ENCODE measurements around the gene NFIA.
"Not testable (repeated sequence)": the region's sequence is repeated elsewhere in the genome, so short reads cannot be mapped to it uniquely, and the experiment has no call there.

The NFIA gene

DNA sequence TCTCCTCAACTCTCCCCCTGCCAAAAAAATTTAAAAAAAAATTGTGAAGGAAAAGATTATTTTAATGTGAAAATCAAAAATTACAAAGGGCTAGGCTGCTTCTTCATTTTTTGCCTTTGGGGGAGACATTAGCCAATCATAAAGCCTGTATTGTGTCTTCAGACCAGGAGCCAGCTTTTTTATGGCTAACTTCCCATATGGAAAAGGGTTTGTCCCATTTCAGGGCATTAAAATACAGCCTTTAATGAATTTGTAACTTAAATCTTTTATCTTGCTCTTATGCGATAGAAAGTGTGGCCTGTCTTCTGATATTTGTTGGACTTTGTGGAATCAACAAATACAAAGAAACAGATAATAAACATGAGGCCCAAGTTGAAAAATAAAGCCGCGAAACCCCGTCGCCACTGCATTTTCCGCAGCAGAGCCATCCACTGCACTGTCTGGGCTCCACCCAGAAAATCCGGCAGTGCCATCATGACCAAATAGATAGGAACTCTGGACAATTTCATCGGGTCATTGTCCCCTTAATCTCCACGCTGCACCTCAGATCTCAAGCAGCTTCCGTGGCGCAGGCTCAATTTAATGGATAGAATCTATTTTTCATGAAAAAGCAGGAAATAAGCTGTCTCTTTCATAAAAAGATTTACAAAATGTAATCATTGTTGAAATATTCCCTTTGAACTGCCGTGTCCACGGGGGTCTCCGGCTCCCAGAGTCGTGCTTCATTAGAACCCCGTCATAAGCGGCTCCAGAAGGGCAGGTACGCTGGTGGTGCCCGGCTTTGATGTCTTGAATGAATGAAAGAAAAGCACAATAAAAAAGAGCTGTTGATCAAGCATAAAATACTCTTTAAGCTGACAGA lies 365.0 kb downstream of the NFIA start:
- DNase-seq, result no peak

DNA sequence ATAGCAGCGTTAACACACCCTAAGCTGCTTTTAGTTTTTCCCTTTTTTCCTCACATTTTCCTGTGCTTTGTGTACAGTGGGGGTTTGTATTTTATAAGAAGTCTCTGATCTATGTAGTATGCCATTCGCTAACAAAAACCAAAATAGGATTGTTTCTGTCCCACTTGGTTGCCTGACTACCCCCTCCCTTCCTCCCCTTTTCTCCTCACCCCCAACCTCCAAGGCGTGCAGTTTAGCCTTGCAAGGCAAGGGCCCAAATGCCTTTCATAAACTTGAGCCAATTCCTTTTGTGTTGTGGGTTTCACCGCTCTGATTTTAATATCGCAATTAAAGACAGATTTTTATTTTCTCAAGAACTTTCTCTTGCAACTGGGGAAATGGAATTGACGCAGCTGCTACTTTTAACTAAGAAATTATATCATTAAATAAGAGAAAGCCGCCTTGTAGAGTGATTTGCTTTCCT lies 365.6 kb downstream of the NFIA start:
- DNase-seq, result no peak

DNA sequence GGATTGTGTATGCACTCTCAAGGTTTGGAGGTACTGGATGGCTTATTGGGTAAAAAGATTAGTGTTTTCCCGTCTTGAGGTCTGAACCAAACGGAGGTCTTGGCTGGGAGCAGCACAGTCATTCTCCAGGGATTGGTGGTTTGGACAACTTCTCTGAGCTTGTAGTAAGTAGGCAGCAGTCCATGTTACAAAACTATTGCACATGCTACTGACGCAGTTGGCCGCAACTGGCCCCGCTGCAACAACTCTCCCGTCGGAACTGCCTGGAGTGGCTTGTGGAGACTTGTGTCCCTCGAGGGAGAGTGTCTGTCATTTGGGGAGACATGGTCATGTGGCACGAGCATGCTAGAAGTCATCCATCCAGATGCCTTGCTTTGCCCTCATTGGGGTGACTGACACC lies 366.6 kb downstream of the NFIA start:
- DNase-seq, result no peak

DNA sequence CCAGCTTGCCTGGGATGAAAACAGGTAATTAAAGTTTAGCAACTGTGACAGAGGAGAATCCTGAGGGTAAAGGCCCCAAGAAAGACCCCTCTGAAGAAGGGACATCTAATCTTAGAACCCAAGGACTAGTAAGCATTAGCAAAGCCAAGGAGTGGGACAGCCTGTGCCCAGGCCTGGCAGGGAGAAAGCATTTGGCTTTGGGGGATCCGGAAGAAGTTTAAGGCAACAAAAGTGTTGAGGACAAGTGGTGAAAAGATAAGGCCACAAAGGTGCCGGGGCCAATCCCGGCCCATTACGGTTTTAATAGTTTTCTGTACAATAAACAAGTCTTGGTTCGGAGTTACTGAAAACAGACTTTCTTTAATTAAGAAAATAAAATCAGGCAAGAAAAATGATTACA lies 367.0 kb downstream of the NFIA start:
- no peak for DNase-seq

DNA sequence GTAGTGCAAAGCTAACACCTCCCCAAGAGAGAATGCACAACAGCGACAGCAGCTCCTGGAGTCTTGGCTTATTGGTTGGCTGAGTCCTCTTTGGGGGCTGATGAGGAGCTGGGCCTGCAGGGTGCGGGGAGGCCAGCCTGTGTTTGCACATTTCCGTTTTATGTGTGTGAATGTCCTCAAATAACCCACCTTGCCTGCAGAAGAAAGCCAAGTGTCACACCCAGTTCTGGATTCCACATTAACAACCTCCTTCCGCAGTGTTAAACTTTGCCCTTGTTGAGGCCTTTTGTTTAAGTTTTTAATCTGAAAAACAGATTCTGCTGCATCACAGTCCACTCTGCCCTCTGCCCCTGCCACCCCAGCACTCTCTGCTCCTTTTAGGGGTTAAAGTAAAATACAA lies 368.1 kb downstream of the NFIA start:
- no peak for DNase-seq

DNA sequence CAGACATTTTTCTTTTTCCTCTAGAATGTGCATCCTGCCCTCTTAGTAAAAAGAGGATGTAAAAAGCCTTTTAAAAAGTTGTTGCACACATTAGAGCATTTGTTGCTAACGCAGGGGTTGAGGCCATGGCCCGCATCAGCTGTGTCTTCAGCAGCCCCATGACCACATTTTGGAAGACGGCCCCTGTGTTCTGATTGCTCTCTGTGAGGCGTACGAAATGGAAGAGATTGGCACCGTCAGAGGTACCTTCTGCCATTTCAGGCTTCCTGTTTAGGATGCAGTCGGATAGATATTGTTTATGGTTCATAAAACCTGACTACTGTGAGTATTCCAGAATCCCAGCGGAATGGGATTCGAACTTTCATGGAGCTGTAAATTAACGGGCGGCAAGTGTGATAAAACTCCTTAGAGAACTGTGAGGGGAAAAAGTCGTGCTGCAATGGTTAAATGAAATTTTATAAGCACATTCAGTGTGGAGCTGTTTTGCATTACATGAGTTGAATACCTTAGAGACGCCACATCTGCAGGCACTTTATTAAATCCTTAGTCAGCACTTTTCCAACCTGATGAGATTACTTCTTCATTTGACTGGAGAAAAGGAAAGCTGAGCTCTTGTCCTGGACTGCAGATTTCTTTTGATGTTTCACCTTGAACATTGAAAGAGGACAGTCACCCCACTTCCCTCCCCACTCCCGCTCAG lies 368.7 kb downstream of the NFIA start:
- no peak for DNase-seq

DNA sequence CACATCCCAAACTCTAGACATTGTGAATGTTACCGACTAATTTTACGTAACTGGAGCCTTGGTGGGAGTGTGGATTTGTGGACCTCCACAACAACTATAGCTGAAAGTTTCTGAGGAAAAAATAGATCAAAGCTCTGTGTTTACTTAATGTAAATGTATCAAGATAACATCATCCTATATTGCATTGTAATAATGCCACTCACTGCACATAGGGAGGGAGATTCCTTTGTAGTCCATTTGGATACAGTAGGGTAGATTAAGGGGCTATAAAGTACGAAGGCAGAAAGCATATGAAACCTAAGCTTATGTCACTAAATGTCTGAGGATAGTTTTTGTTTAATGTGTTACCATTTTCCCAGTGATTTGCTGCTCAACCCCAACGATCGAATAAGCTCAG lies 369.2 kb downstream of the NFIA start:
- no peak for DNase-seq

DNA sequence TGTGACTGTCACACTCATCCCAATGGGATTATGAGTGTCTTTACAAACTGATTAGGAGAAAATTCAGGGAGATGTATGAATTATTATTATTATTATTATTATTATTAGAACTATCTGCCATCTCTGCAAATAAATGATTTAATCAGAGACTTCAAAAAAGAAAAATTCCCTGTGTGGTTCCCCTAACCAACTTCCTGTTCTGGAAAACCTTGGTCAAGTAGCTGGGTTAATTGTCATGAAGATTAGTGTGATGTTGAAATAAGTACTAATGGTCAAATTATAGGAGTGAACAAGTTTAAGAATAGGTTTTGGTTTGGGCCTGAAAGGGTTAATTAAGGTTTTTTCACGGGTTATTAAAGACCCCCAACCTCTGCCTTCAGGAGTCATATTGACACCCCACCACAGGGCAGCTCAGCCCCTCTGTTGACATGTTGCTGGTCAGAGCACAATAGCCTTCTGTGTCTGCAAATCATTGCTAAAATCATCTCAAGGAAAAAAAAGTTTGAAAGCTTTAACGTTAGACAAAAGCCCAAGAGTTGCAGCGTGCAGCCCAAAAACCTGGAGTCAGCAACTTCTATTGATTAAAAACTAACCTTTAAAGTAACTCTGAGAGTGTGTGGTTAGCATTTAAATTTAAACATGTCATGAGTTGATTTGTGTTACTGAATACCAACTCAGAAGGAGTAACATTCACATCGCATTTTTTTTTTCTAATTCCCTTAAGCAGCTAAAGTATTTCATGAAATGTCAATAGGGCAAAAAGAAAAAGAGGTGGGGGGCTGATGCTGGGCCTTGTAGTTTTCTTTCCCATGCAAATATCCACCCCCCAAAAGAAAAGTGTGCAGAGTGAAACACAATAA lies 370.0 kb downstream of the NFIA start:
- DNase-seq, result no peak

DNA sequence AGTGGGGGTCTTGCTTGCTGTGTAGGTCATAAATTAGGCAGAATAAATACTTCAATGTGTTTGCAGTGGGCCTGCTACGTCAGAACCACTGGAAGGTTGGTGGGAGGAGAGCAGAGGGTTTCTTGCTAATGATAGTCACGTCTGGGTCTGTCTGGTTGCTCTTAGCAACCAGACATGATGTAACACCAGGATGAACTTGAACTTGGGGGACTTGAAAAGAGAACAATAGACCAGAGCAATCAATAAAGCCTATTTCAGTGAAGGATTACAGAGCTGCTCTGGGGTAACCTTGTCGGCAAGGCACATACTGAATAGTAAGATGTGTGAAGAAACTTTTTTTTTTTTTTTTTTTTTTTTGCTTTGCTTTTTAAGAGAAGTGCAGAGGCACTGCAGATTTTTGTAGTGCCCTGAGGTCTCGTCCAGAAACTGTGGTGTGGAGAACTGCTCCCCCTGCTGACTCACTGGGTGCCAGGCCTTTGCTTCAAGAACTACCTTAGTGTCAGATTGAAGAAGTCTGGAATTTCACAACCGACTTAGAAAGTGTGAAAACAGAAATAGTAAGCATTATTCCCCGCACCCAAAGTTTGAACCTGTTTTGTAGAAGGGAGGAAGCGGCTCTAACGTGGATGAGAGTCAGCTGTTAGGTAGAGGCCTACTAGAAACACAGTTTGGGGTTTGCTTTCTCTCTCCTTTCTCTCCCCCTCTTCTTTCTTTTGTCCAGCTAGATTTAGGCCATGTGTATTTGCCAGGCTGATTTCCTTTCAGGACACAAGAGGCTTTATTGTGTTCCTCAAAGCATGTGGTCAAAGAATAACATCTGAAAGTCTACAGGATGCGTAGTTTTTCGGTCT lies 371.0 kb downstream of the NFIA start:
- DNase-seq, result peak; percentile 80

DNA sequence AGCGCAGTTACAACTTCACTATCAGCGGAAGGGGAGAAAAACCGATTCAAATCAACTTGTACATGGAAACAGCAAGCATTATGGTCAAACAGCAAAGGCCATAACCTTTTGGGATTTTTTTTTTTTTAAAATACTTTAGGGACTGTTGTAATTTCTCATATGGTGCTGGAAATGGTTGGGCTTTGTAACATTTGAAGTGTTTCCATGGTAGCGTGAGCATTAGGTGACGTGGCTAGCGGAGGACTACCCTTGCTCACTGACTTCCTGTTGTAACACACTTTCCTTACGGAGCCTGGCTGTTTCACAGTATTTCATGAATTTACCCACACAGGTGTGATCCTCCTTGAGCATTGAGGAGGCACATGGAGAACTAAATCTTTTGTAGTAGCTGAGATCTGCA lies 373.0 kb downstream of the NFIA start:
- DNase-seq, result no peak

DNA sequence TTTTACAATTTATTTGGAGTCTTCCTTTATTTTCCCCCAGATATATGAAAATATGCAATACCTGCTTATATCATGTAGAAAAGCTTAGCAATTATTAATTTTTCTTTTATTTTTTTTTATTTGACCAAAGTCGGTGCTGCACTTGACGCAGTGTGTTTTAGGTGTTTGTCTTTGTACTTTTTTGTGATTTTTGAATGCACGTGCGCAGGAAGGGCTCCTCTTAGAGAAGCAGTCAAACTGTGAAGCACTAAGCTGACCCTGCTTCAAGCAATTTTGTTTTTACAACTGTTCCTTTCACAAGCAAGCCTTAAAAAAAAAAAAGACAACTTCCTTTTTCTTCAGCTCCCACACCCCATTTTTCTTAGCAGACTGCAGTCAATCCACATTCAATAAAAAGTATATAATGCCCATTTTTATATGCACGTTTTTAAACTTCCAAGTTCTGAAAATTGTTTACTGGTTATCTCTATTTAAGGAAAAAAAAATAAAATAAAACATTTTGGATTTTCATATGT lies 375.2 kb downstream of the NFIA start:
- no peak for DNase-seq

DNA sequence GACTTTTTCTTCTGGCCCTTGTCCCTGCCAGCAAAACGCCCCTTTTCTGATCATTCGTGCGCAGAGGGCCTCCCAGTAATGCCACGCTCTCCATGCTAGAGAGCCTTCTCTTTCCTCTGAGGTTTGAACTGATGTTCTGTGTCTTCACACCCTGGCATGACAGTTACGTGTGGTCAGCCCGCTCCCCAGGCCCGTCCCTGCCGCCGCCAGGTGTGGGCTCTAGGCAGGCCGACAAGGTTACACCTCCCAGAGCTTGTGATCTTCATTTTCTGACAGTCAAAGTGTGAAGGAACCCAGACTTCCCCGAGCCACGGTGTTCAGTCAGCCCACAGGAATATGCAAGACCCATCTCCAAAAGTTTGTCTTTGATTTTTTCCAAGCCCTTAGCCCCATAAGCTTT lies 377.0 kb downstream of the NFIA start:
- no peak for DNase-seq

DNA sequence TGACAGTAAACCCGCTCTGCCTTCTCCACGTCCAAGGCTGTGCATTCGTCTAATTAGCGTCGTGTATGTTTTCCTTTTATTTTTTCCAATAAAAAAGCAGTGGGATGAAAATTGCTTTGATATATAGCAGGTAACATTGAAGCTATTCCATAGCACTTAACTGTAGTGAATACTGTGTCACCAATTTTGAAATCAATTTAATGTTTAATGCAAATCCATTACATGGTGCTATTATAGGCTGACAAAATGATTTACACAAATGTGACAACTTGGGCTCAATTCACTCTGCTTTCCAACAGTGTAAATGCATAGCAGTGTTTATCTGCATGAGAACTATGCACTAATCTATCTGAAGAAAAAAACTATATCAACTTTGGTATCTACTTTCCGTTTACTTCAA lies 377.8 kb downstream of the NFIA start:
- no peak for DNase-seq

DNA sequence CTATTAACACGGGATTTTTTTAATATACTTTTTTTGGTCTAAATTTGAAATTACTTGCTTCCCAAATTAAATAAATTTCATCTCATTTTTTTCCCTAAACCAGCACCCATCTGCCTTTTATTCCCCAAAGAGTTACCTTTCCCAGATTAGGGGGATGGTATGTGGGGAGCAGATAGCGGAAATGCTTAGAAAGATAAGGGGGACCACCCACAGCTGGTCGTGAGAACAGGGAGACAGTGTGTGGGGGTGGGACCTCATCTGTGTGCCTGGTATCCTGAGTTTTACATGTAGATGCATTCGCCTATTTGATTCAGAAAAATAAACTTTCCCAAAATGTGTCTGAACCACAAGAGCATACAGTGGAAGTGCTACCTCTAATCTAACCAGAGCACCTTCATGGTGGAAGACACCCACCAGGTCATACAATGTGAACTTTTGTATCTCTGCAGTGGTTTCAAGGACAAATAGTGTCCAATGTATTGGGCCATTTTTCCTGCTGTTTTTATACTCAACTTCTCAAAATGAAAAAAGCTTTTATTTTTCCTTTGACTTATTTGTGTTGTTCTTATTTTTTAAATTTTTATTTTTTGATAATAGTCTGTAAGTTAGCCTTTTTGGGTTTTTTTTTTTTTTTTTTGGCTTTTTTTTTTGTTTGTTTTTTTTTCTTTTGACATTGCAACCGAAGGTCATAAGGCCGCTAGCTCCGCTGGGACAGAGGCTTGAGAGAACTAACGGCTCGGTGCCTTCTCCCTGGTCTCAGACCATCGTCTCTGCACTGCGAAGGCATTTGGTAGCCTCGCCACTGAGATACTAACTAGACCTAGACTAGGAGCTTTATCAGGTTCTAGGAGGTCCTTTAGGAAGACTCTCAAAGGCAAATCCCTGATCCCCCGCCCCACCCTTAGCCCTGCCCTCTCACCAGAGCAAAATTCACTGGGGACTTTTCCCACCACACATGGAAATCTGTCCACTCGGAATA lies 379.3 kb downstream of the NFIA start:
- no peak for DNase-seq

DNA sequence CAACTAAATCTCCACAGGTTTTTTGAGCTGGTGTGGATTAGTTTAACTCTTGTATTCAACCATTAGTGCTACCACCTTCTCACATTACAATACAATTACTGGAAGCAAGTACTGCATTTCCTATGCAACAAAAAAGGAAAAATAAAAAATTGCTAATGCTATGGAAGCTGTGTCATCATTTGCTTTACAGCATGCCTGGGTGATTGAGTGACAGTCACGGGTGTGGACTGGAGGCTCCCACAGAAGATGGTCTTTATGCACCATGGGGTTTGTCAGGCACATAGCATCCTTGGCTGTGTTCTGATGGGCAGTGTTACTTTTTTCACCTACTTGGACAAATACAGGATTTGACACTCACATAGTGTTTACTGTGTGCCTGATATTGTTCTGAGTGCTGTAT lies 380.3 kb downstream of the NFIA start:
- no peak for DNase-seq

DNA sequence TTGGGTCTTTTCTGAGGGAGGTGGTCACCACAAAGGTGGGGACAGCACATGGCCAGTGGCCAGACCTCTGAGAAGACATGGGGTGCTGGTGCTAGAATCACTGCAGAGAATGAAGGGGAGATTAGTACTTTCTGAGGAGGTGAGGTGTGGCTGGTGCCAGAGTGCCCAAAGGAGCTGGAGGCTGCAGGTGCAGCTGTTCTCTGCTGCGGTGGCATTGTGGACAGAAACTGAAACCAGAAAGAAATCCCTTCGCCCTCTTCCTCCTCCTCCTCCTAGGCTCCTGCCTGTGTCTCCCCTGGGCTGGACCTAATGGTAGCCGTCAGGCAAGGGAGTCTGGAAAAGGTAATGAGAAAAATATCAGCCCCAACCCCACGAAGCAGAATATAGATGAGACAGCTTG lies 380.9 kb downstream of the NFIA start:
- DNase-seq, result no peak

DNA sequence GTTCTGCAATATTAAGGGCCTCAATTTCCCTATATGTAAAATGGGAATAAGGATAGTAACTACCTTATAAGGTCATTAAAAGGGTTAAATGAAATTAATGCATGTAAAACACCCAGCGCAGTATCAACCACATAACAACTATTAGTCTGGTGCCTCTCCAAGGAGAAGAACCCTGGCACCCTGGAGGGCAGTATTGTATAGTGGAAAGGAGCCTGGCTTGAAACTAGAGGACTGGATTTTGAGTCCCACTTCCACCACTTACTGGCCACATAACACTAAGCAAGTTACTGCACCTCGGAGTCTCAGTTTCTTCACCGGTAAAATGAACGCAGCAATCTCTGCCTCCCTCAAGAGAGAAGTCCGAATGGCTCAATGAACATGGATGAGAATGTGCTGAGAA lies 385.5 kb downstream of the NFIA start:
- DNase-seq, result not testable (repeated sequence)

DNA sequence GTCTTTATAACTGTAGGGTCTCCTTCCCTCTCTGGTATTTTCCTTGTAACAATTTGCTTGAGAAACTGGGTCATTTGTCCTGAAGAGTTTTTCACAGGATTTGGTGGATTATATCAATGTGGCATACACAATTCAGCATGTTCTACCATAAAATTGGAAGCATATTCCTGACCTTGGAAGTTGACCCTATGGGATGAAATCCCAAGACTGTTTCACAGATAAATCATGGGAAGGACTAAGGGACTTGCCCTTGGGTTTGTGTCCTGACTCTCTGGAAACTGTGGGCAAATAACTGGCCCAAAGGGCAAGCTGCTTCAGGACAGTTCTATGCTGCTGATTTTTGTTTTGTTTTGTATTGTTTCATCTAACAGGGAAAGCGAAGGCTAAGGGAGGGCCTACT lies 387.0 kb downstream of the NFIA start:
- DNase-seq, result no peak

DNA sequence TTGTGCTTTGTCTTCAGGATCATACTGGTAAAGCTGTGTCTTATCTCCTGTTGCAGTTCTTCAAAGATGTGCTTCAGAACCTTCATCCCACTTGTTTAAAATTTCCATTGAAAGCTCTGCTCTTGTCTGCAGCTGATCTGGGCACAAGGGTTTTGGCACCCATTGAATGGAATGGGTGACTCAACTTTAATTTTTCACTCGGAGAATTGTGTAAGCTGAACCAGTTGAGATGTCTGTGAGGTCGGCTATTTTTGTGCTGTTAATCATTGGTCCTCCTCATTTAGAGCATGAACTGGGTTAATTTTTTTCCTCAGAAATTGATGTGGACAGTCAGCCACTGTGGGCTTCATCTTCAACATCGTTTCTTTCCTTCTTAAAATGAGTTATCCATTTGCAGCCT lies 390.5 kb downstream of the NFIA start:
- DNase-seq, result no peak

DNA sequence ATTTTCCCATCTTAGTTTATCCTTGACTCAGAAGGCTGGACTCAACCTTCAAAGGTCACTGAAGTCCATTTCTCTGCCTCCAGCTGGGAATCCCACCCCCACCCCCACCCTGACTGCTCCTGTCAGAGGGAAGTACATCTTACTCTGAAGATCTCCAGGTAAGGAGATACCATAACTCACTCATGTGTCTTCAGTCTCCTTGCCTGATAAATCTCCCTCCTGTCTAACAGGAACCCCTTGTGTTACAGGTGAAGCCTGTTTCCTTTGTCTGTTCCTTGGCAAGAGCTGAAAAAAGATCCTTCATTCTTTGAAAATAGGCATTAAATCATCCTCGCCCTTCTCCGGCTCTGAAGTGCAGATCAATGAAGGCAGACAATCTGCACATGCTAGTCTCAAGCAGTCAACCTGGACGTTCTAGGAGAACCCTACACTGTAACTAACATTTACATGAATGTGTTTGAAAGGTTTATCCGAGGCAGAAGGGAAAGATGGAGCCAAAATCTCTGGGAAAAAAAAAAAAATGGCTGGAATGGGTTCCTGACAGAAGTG lies 392.0 kb downstream of the NFIA start:
- no peak for DNase-seq

DNA sequence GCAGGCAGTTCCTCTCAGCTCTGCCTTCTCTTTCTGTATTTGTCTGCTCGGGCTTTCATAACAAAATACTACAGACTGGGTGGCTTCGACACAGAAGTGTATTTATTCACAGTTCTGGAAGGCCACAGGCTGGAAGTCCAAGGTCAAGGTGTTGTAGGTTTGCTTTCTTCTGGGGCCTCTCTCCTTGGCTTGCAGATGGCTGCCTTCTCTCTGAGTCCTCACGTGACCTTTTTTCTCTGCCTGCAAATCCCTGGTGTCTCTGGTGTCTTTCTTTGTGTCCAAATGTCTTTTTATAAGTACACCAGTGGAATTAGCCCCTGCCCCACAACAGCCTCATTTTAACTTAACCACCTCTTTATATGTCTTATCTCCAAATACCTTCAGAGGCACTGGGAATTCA lies 392.6 kb downstream of the NFIA start:
- DNase-seq, result no peak

Measured in DMS 273 treated with DMSO at 0.1 percent for 48 hours (cell line).